SKM-1 (cell line): ENCODE measurements around the gene GRAMD1B.

Experiments
- DNase-seq: peaks from one replicate; lab custom pipeline; 2025; ENCODE audit not compliant: unreplicated experiment; lab: John Stamatoyannopoulos, UW

Gene GRAMD1B

GRCh38 chr11:123584737-123585136, 154.7 kb downstream of the GRAMD1B start:
- DNase-seq: no peak

- DNase-seq: no peak
Measured at GRCh38 chr11:123585206-123585605, 155.1 kb downstream of the GRAMD1B start.

GRCh38 chr11:123585706-123586105, 155.6 kb downstream of the GRAMD1B start:
- no peak for DNase-seq

- DNase-seq: no peak
Measured at GRCh38 chr11:123586568-123586967, 156.5 kb downstream of the GRAMD1B start.

GRCh38 chr11:123587044-123587443, 157.0 kb downstream of the GRAMD1B start:
- DNase-seq: no peak

- DNase-seq: no peak
Measured at GRCh38 chr11:123587559-123587958, 157.5 kb downstream of the GRAMD1B start.

- DNase-seq: no peak
Measured at GRCh38 chr11:123588117-123588863, 158.2 kb downstream of the GRAMD1B start.

- DNase-seq: no peak
Measured at GRCh38 chr11:123588864-123589262, 158.8 kb downstream of the GRAMD1B start.

- no peak for DNase-seq
Measured at GRCh38 chr11:123590296-123590912, 160.3 kb downstream of the GRAMD1B start.

- no peak for DNase-seq
Measured at GRCh38 chr11:123593570-123593969, 163.5 kb downstream of the GRAMD1B start.

GRCh38 chr11:123594188-123594901, 164.3 kb downstream of the GRAMD1B start:
- DNase-seq: no peak

GRCh38 chr11:123594921-123595320, 164.9 kb downstream of the GRAMD1B start:
- DNase-seq: no peak

- no peak for DNase-seq
Measured at GRCh38 chr11:123597859-123598258, 167.8 kb downstream of the GRAMD1B start.

- DNase-seq: no peak
Measured at GRCh38 chr11:123601136-123601535, 171.1 kb downstream of the GRAMD1B start.

GRCh38 chr11:123601743-123602142, 171.7 kb downstream of the GRAMD1B start:
- no peak for DNase-seq

- DNase-seq: no peak
Measured at GRCh38 chr11:123603666-123604065, 173.6 kb downstream of the GRAMD1B start.

GRCh38 chr11:123607781-123608180, 177.7 kb downstream of the GRAMD1B start:
- no peak for DNase-seq

GRCh38 chr11:123608371-123608770, 178.3 kb downstream of the GRAMD1B start:
- DNase-seq: no peak

GRCh38 chr11:123608945-123609344, 178.9 kb downstream of the GRAMD1B start:
- DNase-seq: no peak

GRCh38 chr11:123611698-123612097, 181.6 kb downstream of the GRAMD1B start:
- no peak for DNase-seq

GRCh38 chr11:123616505-123617198, 186.6 kb downstream of the GRAMD1B start:
- no peak for DNase-seq
